HFFc6 (cell line): ENCODE data around the gene F7. TPM values are rescaled to one million over a fixed set of nuclear protein-coding genes. Genes with fewer than 3 reads are reported as not detected.
"Not testable (repeated sequence)": the region's sequence is repeated elsewhere in the genome, so short reads cannot be mapped to it uniquely, and the experiment has no call there.

Experiments used
- DNase-seq: peaks from one replicate; pipeline ENCODE4 v3.0.0-alpha.2; 2018
- H3K27ac Mint-ChIP-seq: 2 replicates; pipeline ENCODE4 v1.8.0; 2020; ENCODE audit warnings: mild to moderate bottlenecking, mixed read lengths
- H3K27me3 Mint-ChIP-seq: 2 replicates; pipeline ENCODE4 v1.8.0; 2021; ENCODE audit warnings: mild to moderate bottlenecking, moderate library complexity, mixed read lengths; ENCODE audit not compliant: insufficient read depth
- H3K36me3 Mint-ChIP-seq: 2 replicates; pipeline ENCODE4 v1.8.0; 2021; ENCODE audit warnings: low read depth, mixed read lengths
- H3K4me1 Mint-ChIP-seq: 2 replicates; pipeline ENCODE4 v1.8.0; 2020; ENCODE audit warnings: low read depth, mixed read lengths
- H3K4me3 Mint-ChIP-seq: 2 replicates; pipeline ENCODE4 v1.8.0; 2020; ENCODE audit warnings: mild to moderate bottlenecking, moderate library complexity, mixed read lengths
- H3K9me3 Mint-ChIP-seq: 2 replicates; pipeline ENCODE4 v1.8.0; 2020; ENCODE audit warnings: mild to moderate bottlenecking, mixed read lengths
- long read RNA-seq: library from polyadenylated mRNA; unstranded; transcript quantifications from one replicate; pipeline ENCODE4 v2.0.0, GENCODE V29; 2019
- total RNA-seq, 6 experiments: library from RNA; stranded (reverse); fragmentation: NEBNext Ultra II Directional; extraction: Animal tissue kit (Norgen Biotek cat#: 25700); gene quantifications; 2 replicates in 1 of 6; 3 replicates in 5 of 6; pipeline ENCODE4 v1.2.3, GENCODE V29; 2021
- TF ChIP-seq, protein P1 (sequence below): fragments of 200-600 bp; sonication (generic); IDR thresholded peaks from 2 replicates; pipeline ENCODE4 v1.5.0; 2021; ENCODE audit warnings: antibody characterized with exemption, mild to moderate bottlenecking

Gene F7
- not detected for total RNA-seq
- long read RNA-seq, result 0 reads

- TF ChIP-seq, protein P1, sequence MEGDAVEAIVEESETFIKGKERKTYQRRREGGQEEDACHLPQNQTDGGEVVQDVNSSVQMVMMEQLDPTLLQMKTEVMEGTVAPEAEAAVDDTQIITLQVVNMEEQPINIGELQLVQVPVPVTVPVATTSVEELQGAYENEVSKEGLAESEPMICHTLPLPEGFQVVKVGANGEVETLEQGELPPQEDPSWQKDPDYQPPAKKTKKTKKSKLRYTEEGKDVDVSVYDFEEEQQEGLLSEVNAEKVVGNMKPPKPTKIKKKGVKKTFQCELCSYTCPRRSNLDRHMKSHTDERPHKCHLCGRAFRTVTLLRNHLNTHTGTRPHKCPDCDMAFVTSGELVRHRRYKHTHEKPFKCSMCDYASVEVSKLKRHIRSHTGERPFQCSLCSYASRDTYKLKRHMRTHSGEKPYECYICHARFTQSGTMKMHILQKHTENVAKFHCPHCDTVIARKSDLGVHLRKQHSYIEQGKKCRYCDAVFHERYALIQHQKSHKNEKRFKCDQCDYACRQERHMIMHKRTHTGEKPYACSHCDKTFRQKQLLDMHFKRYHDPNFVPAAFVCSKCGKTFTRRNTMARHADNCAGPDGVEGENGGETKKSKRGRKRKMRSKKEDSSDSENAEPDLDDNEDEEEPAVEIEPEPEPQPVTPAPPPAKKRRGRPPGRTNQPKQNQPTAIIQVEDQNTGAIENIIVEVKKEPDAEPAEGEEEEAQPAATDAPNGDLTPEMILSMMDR, result no peak
- H3K36me3 Mint-ChIP-seq, result no peaks in the 10 kb centered on the region
- peaks cover 5% of the 10 kb centered on the region for H3K9me3 Mint-ChIP-seq
- no peak within 1 kb of the TSS for H3K4me3 Mint-ChIP-seq
- peaks cover 13% of the 10 kb centered on the region for H3K4me1 Mint-ChIP-seq
- peak; percentile 27 for DNase-seq
- H3K27me3 Mint-ChIP-seq, result peaks cover 2% of the 10 kb centered on the region
- no peak within 1 kb of the TSS for H3K27ac Mint-ChIP-seq
These were observed at the start of gene F7 for GRCh38 chr13:113105032-113105920. TSS of gene F7 (plus strand) at chr13:113105791. CDS start at chr13:113105842, 51 bp downstream.

GRCh38 chr13:113057084-113057483 is 48.5 kb upstream of the F7 start:
- no peaks in the 10 kb centered on the region for H3K36me3 Mint-ChIP-seq
- no peak for DNase-seq
- no peaks in the 10 kb centered on the region for H3K9me3 Mint-ChIP-seq
- no peak overlapping the region for H3K4me3 Mint-ChIP-seq
- no peak overlapping the region for H3K27ac Mint-ChIP-seq
- H3K4me1 Mint-ChIP-seq, result 0 out of 2 replicates have a peak, but pooled peaks cover 7% of the 10 kb centered on the region
- TF ChIP-seq, protein P1, result no peak
- peaks cover 14% of the 10 kb centered on the region for H3K27me3 Mint-ChIP-seq

DNA sequence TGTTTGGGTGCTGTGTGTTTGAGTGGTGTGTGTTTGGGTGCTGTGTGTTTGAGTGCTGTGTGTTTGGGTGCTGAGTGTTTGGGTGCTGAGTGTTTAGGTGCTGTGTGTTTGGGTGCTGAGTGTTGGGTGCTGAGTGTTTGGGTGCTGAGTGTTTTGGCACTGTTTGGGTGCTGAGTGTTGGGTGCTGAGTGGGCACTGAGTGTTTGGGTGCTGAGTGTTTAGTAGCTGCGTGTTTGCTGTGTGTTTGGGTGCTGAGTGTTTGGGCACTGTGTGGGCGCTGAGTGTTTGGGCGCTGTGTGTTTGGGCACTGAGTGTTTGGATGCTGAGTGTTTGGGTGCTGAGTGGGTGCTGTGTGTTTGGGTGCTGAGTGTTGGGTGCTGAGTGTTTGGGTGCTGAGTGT is 48.0 kb upstream of the F7 start:
- not testable (repeated sequence) for H3K4me3 Mint-ChIP-seq, H3K27ac Mint-ChIP-seq, H3K36me3 Mint-ChIP-seq, DNase-seq, H3K9me3 Mint-ChIP-seq, H3K4me1 Mint-ChIP-seq
- H3K27me3 Mint-ChIP-seq, result peaks cover 11% of the 10 kb centered on the region

DNA sequence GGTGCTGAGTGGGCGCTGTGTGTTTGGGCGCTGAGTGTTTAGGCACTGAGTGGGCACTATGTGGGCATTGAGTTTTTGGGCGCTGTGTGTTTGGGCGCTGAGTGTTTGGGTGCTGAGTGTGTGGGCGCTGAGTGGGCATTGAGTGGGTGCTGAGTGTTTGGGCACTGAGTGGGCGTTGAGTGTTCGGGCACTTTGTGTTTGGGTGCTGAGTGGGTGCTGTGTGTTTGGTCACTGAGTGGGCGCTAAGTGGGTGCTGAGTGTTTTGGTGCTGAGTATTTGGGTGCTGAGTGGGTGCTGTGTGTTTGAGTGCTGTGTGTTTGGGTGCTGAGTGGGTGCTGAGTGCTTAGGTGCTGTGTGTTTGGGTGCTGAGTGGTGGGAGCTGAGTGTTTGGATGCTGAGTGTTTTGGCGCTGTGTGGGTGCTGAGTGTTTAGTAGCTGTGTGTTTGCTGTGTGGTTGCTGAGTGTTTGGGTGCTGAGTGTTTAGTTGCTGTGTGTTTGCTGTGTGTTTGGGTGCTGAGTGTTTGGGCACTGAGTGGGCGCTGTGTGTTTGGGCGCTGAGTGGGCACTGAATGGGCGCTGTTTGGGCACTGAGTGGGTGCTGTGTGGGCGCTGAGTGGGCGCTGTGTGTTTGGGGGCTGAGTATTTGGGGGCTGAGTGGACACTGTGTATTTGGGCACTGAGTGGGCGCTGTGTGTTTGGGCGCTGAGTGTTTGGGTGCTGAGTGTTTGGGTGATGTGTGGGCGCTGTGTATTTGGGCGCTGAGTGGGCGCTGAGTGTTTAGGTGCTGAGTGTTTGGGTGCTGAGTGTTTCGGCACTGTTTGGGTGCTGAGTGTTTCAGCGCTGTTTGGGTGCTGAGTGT is 47.2 kb upstream of the F7 start:
- no peaks in the 10 kb centered on the region for H3K36me3 Mint-ChIP-seq
- H3K4me1 Mint-ChIP-seq, result 0 out of 2 replicates have a peak, but pooled peaks cover 7% of the 10 kb centered on the region
- H3K27ac Mint-ChIP-seq, result no peak overlapping the region
- no peak overlapping the region for H3K4me3 Mint-ChIP-seq
- peaks cover 5% of the 10 kb centered on the region for H3K27me3 Mint-ChIP-seq
- TF ChIP-seq, protein P1, result no peak
- no peak for DNase-seq
- H3K9me3 Mint-ChIP-seq, result no peaks in the 10 kb centered on the region

DNA sequence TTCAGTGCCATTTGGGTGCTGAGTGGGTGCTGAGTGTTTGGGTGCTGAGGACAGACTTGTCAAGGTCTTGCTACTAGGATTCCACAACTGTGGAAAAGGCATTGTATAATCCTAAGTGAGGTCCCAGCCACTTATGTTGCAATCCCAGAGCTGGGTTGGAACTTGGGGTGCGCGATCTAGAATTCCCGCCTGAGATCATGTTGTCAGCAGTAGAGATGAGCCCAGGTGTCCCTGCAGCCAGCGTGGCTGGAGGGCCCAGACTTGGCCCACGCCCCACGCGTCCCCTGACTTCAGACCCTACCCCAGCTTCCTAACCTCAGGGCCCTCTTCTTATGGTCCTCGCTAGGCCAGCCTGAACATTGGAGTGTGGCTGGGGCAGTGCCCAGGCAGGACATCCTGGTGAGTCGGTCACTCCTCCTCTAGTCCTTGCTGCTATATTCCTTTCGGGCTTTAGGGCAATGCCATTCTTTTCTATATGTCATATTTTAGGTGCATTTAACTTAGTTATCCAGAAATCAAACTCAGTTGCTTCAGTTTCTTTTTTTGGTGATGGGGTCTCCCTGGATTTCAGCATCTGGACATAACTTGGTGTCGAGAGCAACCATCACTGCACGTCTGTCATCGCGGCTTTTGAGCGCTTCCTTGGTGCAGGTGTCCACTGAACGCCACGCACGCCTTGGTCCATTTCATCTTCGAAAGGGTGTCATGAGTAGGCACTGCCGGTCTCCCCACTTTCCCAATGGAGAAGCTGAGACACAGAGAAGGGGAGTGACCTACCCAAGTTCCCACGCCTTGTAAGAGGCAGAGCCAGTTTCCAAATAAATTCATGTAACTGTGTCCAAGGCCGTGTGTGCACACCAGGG is 46.4 kb upstream of the F7 start:
- Mint-ChIP-seq H3K4me3 (no peak overlapping the region), H3K4me1 (peaks cover 9% of the 10 kb centered on the region), H3K36me3 (no peaks in the 10 kb centered on the region), H3K9me3 (no peaks in the 10 kb centered on the region; the same call in 1 of the 2 replicates), H3K27ac (no peak overlapping the region), H3K27me3 (peaks cover 3% of the 10 kb centered on the region)
- DNase-seq, result no peak
- TF ChIP-seq, protein P1, result no peak
